ENCODE data around the gene SDR9C7.
"Not testable (repeated sequence)": the region's sequence is repeated elsewhere in the genome, so short reads cannot be mapped to it uniquely, and the experiment has no call there.

SDR9C7 gene

GRCh38 chr12:56914724-56915123 is 19.5 kb downstream of the SDR9C7 start:
- no peak for DNase-seq (ENCODE audit: low read depth)

DNA sequence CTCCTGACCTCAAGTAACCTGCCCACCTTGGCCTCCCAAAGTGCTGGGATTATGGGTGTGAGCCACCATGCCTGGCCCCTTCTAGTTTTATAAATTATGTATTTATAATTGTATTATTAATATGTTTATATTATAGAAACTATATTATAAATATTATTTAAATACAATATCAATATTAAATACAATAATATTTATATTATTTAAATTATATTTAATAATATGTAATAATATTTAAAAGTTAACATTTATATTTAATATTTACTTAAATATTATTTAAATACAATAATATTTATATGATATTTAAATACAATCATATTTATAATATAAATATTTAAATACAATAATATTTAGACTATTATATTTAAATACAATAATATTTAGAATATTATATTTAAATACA is 20.0 kb downstream of the SDR9C7 start:
- DNase-seq (ENCODE audit: low read depth) = no peak

DNA sequence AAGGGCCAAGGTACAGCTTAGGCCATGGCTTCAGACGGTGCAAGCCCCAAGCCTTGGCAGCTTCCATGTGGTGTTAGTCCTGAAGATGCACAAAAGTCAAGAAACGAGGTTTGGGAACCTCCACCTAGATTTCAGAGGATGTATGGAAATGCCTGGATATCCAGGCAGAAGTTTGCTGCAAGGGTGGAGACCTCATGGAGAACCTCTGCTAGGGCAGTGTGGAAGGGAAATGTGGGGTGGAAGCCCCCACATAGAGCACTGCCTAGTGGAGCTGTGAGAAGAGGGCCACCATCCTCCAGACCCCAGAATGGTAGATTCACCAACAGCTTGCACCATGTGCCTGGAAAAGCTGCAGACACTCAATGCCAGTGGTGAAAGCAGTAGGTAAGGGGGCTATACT is 24.8 kb downstream of the SDR9C7 start:
- not testable (repeated sequence) for DNase-seq (ENCODE audit: low read depth)

DNA sequence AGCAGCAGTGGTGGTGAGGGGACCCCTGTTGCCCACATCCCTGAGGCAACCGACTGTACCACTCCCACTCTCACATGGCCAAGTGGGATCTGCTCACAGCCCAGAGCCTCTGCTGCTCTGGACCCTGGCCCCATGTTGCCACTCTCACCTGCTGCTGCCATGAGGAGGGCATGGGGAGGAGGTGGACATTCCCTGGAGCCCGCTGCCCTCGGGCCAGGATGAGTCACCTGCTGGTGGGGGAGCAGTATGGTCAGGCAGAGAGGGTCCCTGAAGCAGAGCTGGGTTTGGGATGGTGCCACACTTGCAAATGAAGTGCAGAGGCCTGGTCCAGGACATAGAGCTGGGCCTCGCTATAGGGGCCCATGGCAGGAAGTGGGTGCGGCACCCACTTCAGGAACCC is 26.1 kb downstream of the SDR9C7 start:
- DNase-seq (ENCODE audit: low read depth) = no peak

GRCh38 chr12:56905852-56906251 is 28.4 kb downstream of the SDR9C7 start:
- no peak for DNase-seq (ENCODE audit: low read depth)

- no peak for DNase-seq (ENCODE audit: low read depth)
These were observed 30.8 kb downstream of the SDR9C7 start for GRCh38 chr12:56903374-56903773.

GRCh38 chr12:56901313-56901712 is 32.9 kb downstream of the SDR9C7 start:
- DNase-seq (ENCODE audit: low read depth) = not testable (repeated sequence)

- no peak for DNase-seq (ENCODE audit: low read depth)
These were observed 33.6 kb downstream of the SDR9C7 start for GRCh38 chr12:56900583-56900982.

- no peak for DNase-seq (ENCODE audit: low read depth)
These were observed 35.3 kb downstream of the SDR9C7 start for GRCh38 chr12:56898938-56899337.

DNA sequence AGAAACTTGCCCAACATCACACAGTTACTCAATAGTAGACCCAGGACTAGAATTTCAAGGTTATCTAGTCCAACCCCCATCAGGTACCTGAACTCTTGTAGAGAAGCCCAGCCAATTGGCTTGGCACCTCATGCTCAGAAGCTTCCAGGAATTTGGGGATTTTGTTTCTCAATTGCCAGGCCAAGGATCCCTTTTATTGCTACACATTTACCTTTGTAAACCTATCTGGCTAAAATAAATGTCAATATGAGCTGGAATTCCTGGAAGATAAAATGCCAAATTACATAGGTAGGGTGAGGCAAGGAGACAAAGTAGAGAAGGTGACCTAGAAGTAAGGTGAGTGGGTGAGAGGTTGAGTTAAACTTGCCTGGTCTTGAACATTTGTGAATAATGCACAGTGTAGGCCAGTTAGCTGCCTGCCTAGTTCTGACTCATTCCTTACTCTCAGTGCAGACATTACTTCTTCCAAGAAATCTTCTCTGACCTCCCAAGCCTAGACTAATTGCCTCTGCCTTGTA is 36.3 kb downstream of the SDR9C7 start:
- no peak for DNase-seq (ENCODE audit: low read depth)

DNA sequence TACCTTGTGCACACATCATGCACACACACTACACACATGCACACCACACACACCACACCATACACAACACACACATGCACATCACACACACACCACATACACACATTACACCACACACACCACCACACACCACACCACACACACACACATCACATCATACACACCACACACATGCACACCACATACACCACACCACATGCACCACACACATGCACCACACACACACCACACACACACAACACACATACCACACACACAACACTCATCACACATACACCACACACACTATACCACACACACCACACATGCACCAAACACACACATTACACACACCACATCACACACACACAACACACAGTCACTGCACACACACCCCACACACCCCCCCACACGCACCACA is 38.1 kb downstream of the SDR9C7 start:
- no peak for DNase-seq (ENCODE audit: low read depth)

GRCh38 chr12:56894698-56895368 is 39.4 kb downstream of the SDR9C7 start:
- DNase-seq (ENCODE audit: low read depth) = no peak

DNA sequence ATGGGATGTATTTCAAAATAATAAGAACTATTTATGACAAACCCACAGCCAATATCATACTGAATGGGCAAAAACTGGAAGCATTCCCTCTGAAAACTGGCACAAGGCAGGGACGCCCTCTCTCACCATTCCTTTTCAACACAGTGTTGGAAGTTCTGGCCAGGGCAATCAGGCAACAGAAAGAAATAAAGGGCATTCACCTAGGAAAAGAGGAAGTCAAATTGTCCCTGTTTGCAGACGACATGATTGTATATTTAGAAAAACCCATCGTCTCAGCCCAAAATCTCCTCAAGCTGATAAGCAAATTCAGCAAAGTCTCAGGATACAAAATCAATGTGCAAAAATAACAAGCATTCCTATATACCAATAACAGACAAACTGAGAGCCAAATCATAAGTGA is 42.3 kb downstream of the SDR9C7 start:
- DNase-seq (ENCODE audit: low read depth) = not testable (repeated sequence)

- DNase-seq (ENCODE audit: low read depth) = no peak
These were observed 47.9 kb downstream of the SDR9C7 start for GRCh38 chr12:56886319-56886718.

DNA sequence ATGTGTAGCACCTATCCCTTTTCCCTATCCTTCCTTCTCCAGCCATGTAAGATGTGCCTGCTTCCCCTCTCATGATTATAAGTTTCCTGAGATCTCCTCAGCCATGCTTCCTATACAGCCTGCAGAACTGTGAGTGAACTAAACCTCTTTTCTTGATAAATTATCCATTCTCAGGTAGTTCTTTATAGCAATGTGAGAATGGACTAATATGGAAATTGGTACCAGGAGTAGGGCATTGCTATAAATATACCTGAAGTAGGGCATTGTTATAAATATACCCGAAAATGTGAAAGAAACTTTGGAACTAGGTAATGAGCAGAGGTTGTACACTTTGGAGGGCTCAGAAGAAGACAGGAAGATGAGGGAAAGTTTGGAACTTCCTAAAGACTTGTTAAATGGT is 48.9 kb downstream of the SDR9C7 start:
- no peak for DNase-seq (ENCODE audit: low read depth)

- no peak for DNase-seq (ENCODE audit: low read depth)
These were observed 49.8 kb downstream of the SDR9C7 start for GRCh38 chr12:56884421-56884820.

DNA sequence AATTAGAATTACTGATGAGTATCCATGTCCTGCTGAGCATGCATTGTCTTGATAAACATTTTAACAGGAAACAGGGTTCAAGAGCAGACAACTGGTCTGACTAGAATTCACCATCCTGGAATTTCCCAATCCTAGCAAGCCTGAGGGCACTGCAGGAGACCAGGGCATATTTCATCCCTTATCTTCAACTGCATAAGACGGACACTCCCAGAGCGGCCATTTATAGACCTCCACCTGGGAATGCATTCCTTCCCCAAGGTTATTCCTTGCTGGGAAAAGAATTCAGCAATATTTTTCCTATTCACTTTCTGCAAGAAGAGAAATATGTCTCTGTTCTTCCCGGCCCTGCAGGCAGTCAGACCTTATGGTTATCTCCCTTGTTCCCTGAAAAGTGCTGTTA is 51.8 kb downstream of the SDR9C7 start:
- not testable (repeated sequence) for DNase-seq (ENCODE audit: low read depth)

GRCh38 chr12:56880125-56880992 is 53.8 kb downstream of the SDR9C7 start:
- no peak for DNase-seq (ENCODE audit: low read depth)

DNA sequence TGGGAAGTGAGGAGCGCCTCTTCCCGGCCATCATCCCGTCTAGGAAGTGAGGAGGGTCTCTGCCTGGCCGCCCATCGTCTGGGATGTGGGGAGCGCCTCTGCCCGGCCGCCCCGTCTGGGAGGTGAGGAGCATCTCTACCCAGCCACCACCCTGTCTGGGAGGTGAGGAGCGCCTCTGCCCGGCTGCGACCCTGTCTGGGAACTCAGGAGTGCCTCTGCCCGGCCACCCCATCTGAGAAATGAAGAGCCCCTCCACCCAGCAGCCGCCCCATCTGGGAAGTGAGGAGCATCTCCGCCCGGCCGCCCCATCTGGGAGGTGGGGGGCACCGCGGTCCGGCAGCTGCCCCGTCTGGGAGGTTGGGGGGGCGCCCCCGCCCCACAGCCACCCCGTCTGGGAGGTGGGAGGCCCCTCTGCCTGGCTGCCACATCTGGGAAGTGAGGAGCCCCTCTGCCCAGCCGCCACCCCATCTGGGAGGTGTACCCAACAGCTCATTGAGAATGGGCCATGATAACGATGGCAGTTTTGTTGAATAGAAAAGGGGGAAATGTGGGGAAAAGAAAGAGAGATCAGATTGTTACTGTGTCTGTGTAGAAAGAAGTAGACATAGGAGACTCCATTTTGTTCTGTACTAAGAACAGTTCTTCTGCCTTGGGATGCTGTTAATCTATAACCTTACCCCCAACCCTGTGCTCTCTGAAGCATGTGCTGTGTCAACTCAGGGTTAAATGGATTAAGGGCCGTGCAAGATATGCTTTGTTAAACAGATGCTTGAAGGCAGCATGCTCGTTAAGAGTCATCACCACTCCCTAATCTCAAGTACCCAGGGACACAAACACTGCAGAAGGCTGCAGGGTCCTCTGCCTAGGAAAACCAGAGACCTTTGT is 54.7 kb downstream of the SDR9C7 start:
- DNase-seq (ENCODE audit: low read depth) = not testable (repeated sequence)

GRCh38 chr12:56878010-56878339 is 56.2 kb downstream of the SDR9C7 start:
- no peak for DNase-seq (ENCODE audit: low read depth)

DNA sequence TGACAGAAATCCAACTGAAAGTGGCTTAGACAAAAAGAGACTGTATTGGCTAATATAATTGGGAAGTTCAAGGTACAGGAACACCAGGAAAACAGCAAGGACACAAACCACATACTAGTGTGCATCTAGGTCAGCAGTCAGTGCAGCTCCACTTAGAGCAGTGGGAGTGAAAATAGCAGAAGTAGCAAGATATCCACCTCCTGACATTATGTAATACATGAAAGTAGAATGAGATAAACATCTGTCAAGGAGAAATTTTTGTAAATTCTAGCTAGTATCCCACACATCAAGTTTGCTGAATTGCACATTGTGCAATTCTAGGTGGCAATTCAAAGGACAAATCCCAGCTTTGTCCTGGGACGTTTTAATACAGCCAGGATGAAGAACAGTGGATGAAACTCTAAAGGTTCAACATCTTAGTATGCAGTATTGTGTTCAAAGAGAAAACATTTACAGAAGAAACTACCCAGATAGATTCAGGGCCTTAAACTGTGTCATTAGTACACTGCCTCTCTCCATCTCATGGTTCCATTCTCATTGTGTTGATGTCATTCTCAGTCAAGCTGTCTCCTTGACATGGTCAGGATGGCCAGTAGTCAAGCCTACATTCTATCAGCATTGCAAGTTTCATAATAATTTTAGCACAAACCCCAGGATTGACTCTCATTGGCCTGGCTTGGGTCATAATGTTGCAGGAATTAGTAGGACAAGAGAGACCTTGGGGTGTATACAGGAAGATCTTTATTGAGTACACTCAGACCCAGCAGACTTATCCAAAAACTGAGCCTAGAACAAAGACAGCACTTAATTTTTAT is 56.8 kb downstream of the SDR9C7 start:
- DNase-seq (ENCODE audit: low read depth) = no peak

- DNase-seq (ENCODE audit: low read depth) = no peak
These were observed 59.4 kb downstream of the SDR9C7 start for GRCh38 chr12:56874821-56875220.

Measured in non-pigmented ciliary epithelial cell (primary cell).